NB4 (cell line): ENCODE results near the gene BHLHA9.
A peak's percentile ranks its signal among the peaks of the same experiment; 100 is the strongest.

Experiments
- POLR2A ChIP-seq: IDR thresholded peaks from 2 replicates; pipeline ENCODE4 v1.6.1; 2011; ENCODE audit warnings: mild to moderate bottlenecking; ENCODE audit not compliant: insufficient read length; ENCODE audit errors: extremely low read depth
- TF ChIP-seq, protein P1 (sequence below): IDR thresholded peaks from one replicate; pipeline ENCODE4 v1.5.1; 2012; ENCODE audit warnings: low read depth, low read length
- TF ChIP-seq, protein P2 (sequence below): IDR thresholded peaks from 2 replicates; pipeline ENCODE4 v1.6.1; 2011; ENCODE audit warnings: low read depth, low read length

DNA sequence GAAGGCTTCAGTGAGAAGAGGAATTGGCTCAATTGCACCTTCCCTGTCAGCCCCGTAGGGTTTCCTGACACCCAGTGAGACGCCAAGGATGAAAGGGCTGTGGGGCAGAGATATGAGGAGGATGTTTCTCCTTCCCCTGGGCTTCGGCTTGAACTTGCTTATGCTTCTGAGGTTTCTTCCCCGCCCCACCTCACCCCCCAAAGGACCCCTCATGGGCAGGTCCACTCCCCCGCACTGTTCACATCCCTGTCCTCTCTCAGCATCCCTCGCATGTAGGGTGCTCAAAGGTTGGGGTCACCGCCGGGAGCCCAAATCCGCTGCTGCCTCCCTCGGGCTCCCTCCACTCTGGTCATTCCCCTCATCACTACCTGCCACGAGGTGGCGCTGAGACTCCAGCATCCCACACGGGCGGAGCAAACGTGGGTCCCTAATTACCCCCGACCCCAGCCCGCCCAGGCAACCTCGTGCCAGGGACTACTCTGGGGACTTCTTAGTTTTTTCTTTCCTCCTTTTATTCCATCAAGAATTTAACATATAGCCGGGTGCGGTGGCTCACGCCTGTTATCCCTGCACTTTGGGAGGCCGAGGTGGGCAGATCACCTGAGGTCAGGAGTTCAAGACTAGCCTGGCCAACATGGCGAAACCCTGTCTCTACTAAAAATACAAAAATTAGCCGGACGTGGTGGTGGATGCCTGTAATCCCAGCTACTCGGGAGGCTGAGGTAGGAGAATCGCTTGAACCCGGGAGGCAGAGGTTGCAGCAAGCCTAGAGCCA lies 5.9 kb downstream of the BHLHA9 start:
- TF ChIP-seq, protein P1, sequence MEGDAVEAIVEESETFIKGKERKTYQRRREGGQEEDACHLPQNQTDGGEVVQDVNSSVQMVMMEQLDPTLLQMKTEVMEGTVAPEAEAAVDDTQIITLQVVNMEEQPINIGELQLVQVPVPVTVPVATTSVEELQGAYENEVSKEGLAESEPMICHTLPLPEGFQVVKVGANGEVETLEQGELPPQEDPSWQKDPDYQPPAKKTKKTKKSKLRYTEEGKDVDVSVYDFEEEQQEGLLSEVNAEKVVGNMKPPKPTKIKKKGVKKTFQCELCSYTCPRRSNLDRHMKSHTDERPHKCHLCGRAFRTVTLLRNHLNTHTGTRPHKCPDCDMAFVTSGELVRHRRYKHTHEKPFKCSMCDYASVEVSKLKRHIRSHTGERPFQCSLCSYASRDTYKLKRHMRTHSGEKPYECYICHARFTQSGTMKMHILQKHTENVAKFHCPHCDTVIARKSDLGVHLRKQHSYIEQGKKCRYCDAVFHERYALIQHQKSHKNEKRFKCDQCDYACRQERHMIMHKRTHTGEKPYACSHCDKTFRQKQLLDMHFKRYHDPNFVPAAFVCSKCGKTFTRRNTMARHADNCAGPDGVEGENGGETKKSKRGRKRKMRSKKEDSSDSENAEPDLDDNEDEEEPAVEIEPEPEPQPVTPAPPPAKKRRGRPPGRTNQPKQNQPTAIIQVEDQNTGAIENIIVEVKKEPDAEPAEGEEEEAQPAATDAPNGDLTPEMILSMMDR: peak; percentile 56
- TF ChIP-seq POLR2A: no peak
- TF ChIP-seq, protein P2, sequence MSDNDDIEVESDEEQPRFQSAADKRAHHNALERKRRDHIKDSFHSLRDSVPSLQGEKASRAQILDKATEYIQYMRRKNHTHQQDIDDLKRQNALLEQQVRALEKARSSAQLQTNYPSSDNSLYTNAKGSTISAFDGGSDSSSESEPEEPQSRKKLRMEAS: no peak
